Ovary (tissue), 9 donors: ENCODE data around the gene SLC30A5. TPM values are rescaled to one million over a fixed set of nuclear protein-coding genes. Genes with fewer than 3 reads are reported as not detected.

ENCODE experiments used
- DNase-seq, 5 donors: peaks; one replicate each; pipeline ENCODE4 v3.0.0-alpha.2; 2019 to 2020
- H3K27ac ChIP-seq, 2 donors: fragments of 200-600 bp; one replicate each; pipeline versions ENCODE4 v1.5.1 to v1.8.0; 2019 to 2022
- H3K27me3 ChIP-seq: fragments of 200-600 bp; one replicate; pipeline ENCODE4 v1.8.0; 2022
- H3K36me3 ChIP-seq: fragments of 200-600 bp; sonication (generic); one replicate; pipeline ENCODE4 v1.5.1; 2019
- H3K4me1 ChIP-seq: one replicate; pipeline ENCODE4 v1.8.1; 2013; ENCODE audit warnings: mild to moderate bottlenecking, moderate library complexity; ENCODE audit not compliant: insufficient read depth
- H3K4me3 ChIP-seq: fragments of 200-600 bp; sonication (generic); one replicate; pipeline ENCODE4 v1.5.1; 2017
- H3K9me3 ChIP-seq, 2 donors: fragments of 200-600 bp in 1 of 2; sonication (generic) in 1 of 2; one replicate each; pipeline versions ENCODE4 v1.5.1 to v1.8.1; 2013 to 2019; ENCODE audit warnings: mild to moderate bottlenecking in 1 of 2, moderate library complexity in 1 of 2
- CTCF ChIP-seq, 3 donors: fragments of 450-650 bp in 2 of 3; fragments of 200-600 bp in 1 of 3; IDR thresholded peaks; one replicate each; pipeline versions ENCODE4 v1.5.1 to v1.8.0; 2016 to 2022; ENCODE audit warnings: antibody characterized with exemption in 3 of 3, mild to moderate bottlenecking in 1 of 3
- EP300 ChIP-seq: sonication (generic); formaldehyde crosslinking; IDR thresholded peaks from one replicate; pipeline ENCODE4 v1.6.1; 2017; ENCODE audit warnings: antibody characterized with exemption
- POLR2A ChIP-seq: fragments of 450-650 bp; IDR thresholded peaks from one replicate; pipeline ENCODE4 v1.6.1; 2017; ENCODE audit warnings: antibody characterized with exemption, mild to moderate bottlenecking, moderate library complexity
- WGBS, 3 donors: extraction: QIAGEN DNeasy Blood & Tissue Kit in 1 of 3; methylation state at CpG; one replicate each; pipeline versions ENCODE4 v1.1.5 to v1.1.7; 2013 to 2017; 5-methylcytosine and 5-hydroxymethylcytosine counted together
- intact Hi-C, 4 donors: fragments of 100-400 bp; cut with DNase I; formaldehyde crosslinking; loops; one replicate each; pipeline versions ENCODE4 v1.11.0 to v1.15.1; 2022 to 2023
- polyA plus RNA-seq, 2 donors: library from polyadenylated mRNA; stranded (reverse); fragments of 200-250 nt in 1 of 2; fragments of 350-450 nt in 1 of 2; fragmentation: Illumina TruSeq in 1 of 2; extraction: RNeasy Lipid Tissue Mini Kit (QIAGEN cat#74804) in 1 of 2; gene quantifications; one replicate each; pipeline ENCODE4 v1.2.3, GENCODE V29; 2013 to 2014
- small RNA-seq: library from RNA; depleted of rRNA; stranded (forward); fragments of <200 nt; gene quantifications from one replicate; pipeline ENCODE3, GENCODE V24; 2016
- total RNA-seq, 7 donors: library from RNA; depleted of rRNA in 2 of 7; stranded (reverse); fragments of >200 nt in 2 of 7; fragmentation: NEBNext Ultra II Directional in 3 of 7; extraction: Animal tissue kit (Norgen Biotek cat#: 25700) in 3 of 7; gene quantifications; one replicate each; pipeline versions ENCODE4 v1.1.0 to v1.2.4, GENCODE V29; 2016 to 2023
- donor health status: DM: no; HTN: no; CAD: no; lungs with moderate emphysema.
- donor health status: DM: no; HTN: no; CAD: no.
- donor health status: Bipolar disorder and iron deficiency.
- donor health status: DM: yes; HTN: yes; CAD: no.
- donor health status: DM: no; HTN: no; CAD: no.
- donor health status: DM: yes; HTN: yes; CAD: no.

SLC30A5 gene
- total and polyA plus RNA-seq, 9 donors = 25.6 to 61.5 (median 46.2) TPM

- Histone ChIP-seq H3K9me3 (no peaks in the 10 kb centered on the region), H3K4me1 (peaks cover 1% of the 10 kb centered on the region), H3K4me3 (no peak overlapping the region), H3K27ac (no peak overlapping the region), H3K27me3 (no peaks in the 10 kb centered on the region), H3K36me3 (no peaks in the 10 kb centered on the region)
- no peak for DNase-seq
- intact Hi-C loops = no loop called here
- WGBS, 3 donors = 95 to 100% (median 97%) methylated on average over 1 of the region's 1 CpG
- TF ChIP-seq EP300 (no peak), CTCF (IDR thresholded peaks at IDR 0.05) (no peak), POLR2A (no peak)
Measured at GRCh38 chr5:69170495-69170894, 76.7 kb downstream of the SLC30A5 start.

GRCh38 chr5:69170969-69171368, 77.2 kb downstream of the SLC30A5 start:
- intact Hi-C loops = no loop called here
- H3K36me3 ChIP-seq = no peaks in the 10 kb centered on the region
- H3K4me1 ChIP-seq = peaks cover 1% of the 10 kb centered on the region
- TF ChIP-seq POLR2A (no peak), EP300 (no peak)
- WGBS, 3 donors = 94 to 98% (median 96%) methylated on average over 3 of the region's 3 CpGs
- DNase-seq = no peak
- H3K27me3 ChIP-seq = no peaks in the 10 kb centered on the region
- no peak overlapping the region for H3K27ac ChIP-seq
- no peaks in the 10 kb centered on the region for H3K9me3 ChIP-seq
- H3K4me3 ChIP-seq = no peak overlapping the region

Small RNAs within 50 kb of the gene (small RNA-seq; reads per million reads assigned to genes)
- gene SNORA50D (not detected), gene SUMO2P4 (not detected)

Other genes starting within 250 kb of the SLC30A5 start
- 1 to 10 TPM; 3.5 to 9.2 (median 6.2) TPM for gene CCNB1, start 73.1 kb downstream of the SLC30A5 start, total RNA-seq
- 10 to 100 TPM in 1 of 2 donors, 1 to 10 TPM in 1; 6.7 to 13.9 TPM for gene CCNB1, start 73.1 kb downstream of the SLC30A5 start, polyA plus RNA-seq
- gene CENPH, start 95.6 kb downstream of the SLC30A5 start, total RNA-seq = 1 to 10 TPM; 2.3 to 6.4 (median 4.2) TPM
- gene CENPH, start 95.6 kb downstream of the SLC30A5 start, polyA plus RNA-seq = 1 to 10 TPM; 4.3 to 9.6 TPM
- gene CDK7, start 140.9 kb downstream of the SLC30A5 start, total RNA-seq = 10 to 100 TPM in 6 of 7 donors, 1 to 10 TPM in 1; 8.3 to 19.6 (median 14.4) TPM
- gene CDK7, start 140.9 kb downstream of the SLC30A5 start, polyA plus RNA-seq = 10 to 100 TPM; 17.2 to 20.1 TPM
- 1 to 10 TPM; 5.7 to 7.8 (median 6.7) TPM for gene CCDC125, start 238.8 kb downstream of the SLC30A5 start, total RNA-seq
- gene CCDC125, start 238.8 kb downstream of the SLC30A5 start, polyA plus RNA-seq = 1 to 10 TPM; 2.2 to 6.9 TPM